Mesenteric fat pad (tissue), 1 donor: ENCODE measurements around the gene FA2H. TPM values are rescaled to one million over a fixed set of nuclear protein-coding genes. Genes with fewer than 3 reads are reported as not detected.
"Not testable (repeated sequence)": the region's sequence is repeated elsewhere in the genome, so short reads cannot be mapped to it uniquely, and the experiment has no call there.

Source experiments
- DNase-seq: peaks from one replicate; pipeline ENCODE4 v3.0.0-alpha.2; 2020; ENCODE audit warnings: low spot score
- long read RNA-seq: library from polyadenylated mRNA; unstranded; transcript quantifications from one replicate; pipeline ENCODE4 v2.0.0, GENCODE V29; 2020
- total RNA-seq: library from RNA; stranded (reverse); fragmentation: NEBNext Ultra II Directional; extraction: Animal tissue kit (Norgen Biotek cat#: 25700); gene quantifications from one replicate; pipeline ENCODE4 v1.2.1, GENCODE V29; 2021
- donor health status: DM: yes; HTN: yes; CAD: no.

Gene FA2H, protein sequence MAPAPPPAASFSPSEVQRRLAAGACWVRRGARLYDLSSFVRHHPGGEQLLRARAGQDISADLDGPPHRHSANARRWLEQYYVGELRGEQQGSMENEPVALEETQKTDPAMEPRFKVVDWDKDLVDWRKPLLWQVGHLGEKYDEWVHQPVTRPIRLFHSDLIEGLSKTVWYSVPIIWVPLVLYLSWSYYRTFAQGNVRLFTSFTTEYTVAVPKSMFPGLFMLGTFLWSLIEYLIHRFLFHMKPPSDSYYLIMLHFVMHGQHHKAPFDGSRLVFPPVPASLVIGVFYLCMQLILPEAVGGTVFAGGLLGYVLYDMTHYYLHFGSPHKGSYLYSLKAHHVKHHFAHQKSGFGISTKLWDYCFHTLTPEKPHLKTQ
- total RNA-seq = not detected
- long read RNA-seq = 0 reads

DNA sequence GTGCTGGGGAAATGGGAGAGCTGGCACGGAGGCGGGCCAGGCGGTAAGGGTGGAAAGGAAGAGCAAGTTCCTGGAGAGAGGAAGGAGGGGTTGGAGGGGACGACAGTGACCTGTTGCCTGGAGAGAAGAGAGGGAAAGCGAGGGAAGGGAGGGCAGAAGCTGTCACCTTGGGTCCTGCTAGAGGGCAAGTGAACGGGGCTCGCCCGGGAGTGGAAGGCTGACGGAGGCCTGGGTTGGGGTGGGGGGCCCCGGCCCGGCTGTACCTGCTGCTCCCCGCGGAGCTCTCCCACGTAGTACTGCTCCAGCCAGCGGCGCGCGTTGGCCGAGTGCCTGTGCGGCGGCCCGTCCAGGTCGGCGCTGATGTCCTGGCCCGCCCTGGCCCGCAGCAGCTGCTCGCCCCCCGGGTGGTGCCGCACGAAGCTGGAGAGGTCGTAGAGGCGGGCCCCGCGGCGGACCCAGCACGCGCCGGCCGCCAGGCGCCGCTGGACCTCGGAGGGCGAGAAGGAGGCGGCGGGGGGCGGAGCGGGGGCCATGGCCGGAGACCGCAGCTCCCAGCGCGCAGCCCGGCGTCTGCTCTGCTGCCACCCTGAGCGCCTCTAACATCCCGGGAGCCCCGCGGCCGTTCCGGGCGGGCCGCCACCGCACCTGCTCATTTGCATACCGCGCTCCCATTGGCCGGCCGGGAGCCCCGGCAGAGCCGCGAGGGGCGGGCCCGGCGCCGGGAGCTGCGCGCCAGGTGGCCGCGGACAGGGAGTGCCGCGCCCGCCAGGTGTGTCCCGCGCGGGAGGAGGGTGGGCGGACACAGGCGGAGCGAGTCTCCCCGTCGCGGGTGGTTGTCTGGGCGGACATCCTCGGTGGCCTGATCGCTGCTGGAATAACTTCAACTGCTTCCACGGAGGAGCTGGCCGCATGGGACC lies at the start of gene FA2H:
TSS of gene FA2H (minus strand) at position 598 of the 917 bp plus-strand sequence. CDS start at position 533, 65 bp downstream.
- no peak for DNase-seq

DNA sequence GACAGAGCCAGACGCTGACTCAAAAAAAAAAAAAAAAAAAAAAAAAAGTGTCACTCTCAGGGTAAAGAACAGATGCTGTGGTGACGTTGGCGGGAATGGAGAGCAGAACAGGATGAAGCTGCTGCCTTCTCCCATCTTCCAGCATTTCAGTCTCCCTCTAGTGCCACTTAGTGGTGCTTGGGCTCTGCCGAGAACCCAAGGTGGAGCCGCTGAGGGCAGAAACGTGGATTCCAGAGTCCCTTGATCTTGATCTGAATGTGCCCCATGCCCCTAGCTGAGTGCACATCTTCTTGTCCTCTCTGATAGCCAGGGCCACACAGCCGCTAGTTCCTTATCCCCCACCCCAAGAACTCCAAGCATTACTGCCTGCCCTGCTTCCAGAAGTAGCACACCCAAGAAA lies 43.2 kb upstream of the FA2H start:
- DNase-seq = no peak

DNA sequence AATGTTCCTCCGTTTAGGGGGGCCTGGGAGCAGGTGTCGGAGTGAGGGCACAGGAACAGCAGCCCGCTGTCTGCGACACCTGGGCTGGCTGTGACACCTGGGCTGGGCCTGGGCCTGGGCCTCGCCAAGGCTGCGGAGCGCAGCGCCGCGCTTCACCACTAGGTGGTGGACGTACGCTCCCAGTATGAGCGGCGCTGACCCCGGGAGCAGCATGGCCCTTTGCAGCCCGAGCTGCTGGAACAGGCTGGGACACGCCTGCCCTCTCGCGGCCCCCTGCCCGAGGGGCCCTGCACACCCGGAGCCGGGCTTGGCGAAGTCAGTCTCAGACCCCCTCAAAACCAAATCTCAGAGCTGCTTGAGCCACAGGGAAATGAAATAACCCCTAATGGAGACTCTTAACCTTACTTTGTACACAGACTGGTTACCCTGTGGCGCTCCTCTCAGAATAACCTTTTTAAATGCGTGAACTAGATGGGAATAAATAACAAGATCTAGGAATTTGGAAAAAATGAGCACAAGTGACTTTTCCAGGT lies 38.6 kb upstream of the FA2H start:
- peak; percentile 92 for DNase-seq

DNA sequence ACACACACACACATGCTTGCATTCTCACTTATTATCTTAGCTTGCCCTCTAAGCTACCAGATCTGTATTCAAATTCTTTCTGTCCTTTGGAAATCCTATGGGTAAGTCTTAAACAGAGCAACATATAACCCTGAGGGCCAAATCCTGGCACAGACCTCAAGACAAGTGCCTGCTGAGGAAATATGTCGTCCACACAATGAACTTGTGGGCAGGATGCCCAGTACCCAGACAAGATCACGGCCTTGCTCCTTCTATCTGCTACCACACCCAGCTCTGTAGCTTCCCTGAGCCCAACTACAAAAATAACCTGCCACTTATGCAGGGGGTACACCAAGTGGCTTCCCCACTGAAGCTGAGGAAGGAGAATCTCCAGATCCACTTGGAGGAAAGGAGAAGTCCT lies 37.3 kb upstream of the FA2H start:
- no peak for DNase-seq

DNA sequence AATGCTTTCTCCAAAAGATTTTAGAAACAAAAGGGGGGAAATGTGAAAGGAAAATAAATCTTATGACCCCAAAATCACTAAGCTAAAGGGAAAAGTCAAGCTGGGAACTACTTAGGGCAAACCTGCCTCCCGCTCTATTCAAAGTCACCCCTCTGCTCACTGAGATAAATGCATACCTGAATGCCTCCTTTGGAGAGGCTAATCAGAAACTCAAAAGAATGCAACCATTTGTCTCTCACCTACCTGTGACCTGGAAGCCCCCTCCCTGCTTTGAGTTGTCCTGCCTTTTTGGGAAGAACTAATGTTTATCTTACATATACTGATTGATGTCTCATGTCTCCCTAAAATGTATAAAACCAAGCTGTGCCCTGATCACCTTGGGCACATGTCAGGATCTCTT lies 36.6 kb upstream of the FA2H start:
- not testable (repeated sequence) for DNase-seq

DNA sequence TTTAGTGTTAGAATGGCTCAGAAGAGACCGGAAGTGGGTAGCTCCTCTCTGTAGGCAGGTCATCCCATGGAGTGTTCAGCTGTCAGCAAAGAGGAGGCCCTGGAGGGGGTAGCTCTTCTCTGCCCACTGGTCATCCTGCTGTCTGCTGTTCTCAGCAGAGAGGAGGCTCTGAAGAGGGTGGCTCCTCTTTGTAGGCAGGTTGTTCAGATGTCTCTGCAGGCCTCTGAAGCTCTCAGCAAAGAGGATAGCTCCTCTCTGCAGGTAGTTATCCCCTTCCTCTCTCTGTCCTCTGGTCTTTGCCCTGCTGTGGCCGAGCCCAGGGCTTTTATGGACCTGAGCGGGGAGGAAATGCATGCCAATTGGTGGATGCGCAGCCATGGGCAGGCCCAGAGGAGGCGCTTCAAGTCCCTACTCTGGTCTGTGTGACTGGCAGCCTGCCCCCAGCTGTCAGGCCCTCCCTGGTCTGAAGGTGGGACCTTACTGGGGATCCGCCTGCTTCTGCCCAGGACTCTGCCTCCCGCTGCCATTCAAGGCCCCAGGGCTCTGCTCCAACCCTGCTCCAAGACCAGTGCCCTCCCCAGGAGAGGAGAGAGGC lies 32.5 kb upstream of the FA2H start:
- no peak for DNase-seq

DNA sequence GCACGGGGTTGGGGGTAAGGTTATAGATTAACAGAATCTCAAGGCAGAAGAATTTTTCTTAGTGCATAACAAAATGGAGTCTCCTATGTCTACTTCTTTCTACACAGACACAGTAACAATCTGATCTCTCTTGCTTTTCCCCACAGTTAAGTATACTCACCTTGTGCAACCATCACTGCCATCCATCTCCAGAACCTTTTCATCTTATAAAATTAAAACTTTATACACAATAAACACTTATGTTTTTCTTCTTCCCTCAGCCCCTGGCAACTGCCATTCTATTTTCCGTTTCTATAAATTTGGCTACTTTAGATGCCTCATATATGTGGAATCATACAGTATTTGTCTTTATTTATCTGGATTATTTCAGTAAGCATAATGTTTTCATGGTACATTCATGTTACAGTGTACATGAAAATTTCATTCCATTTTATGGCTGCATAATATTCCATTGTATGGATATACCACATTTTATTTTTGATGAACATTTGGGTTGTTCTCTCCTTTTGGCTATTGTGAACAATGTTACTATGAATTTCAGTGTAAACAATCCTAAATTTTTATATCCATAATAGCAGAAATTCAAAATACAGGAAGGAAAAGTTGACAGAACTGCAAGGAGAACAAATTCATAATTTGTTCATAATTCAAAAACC lies 25.7 kb upstream of the FA2H start:
- no peak for DNase-seq

DNA sequence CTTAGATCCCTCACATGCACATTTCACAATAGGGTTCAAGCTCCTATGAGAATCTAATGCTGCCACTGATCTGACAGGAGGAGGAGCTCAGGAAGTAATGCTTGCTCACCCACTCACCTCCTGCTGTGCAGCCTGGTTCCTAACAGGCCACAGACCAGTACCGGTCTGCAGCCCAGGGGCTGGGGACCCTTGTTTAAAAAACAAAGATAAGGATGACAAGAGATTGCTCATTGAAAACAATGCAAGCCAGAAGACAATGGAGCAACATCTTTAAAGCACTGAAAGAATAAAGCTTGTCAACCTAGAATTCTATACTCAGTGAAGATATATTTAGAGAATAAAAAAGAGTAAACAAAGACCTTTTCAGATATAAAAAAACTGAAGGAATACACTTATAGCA lies 22.8 kb upstream of the FA2H start:
- no peak for DNase-seq

DNA sequence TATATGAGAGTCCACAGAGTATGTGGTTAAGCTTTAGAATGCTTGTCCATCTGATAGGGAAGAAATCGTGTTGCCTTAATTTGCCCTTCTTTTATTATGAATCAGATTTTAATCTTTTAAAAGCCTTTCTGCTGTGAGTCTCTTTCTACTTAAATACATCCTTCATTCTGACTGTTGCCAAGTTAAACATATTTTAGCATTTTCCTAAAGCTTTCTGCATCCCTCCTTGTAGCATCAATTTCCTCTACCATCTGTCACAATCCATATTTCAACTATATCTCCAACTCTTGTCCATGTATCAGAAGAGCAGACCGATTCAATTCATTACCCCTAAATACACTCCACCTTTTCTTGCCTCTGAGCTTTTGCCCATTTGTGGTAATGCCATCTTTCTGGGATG lies 20.5 kb upstream of the FA2H start:
- no peak for DNase-seq

DNA sequence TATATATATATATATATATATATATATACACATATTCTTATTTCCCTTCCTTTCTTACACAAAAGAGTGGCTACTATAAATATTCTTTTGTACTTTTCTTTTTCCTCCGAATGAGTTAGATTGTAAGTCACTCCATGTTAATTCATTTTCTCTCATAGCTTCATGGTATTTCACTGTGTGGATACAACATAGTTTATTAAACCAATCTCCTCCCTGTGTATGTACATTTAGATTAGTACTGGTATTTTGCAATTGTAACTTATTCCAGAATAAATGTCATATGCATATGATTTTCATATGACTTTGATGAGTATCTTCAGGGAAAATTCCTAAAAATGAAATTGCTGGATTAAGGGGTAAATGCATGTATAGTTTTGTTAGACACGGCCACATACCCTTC lies 20.0 kb upstream of the FA2H start:
- no peak for DNase-seq

DNA sequence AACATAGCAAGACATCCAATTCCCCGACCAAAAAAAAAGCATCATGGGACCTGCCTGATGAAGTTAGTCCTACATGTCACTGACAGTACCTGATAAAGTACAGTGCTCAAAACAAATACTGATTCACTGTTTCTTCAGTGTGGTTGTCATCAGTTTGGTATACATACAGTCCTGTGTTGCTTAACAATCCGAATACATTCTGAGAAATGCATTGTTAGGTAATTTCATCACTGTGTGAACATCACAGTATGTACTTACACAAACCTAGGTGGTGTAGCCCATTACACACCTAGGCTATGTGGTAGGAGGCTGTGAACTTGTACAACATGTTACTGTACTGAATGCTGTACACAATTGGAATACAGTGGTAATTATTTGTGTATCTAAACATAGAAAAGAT lies 19.0 kb upstream of the FA2H start:
- DNase-seq = no peak

DNA sequence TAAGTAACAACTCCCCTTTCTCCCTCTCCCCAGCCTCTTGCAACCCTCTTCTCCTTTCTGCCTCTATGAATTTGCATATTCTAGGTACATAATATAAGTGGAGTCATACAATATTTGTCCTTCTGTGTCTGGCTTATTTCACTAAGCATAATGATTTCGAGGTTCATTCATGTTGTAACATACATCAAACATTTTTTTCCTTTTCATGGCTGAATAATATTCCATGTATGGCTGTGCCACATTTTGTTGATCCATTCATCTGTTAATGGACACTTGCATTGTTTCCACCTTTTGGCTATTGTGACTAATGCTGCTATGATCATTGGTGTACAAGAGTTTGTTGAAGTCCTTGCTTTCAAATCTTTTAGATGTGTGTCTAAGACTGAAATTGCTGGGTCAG lies 17.6 kb upstream of the FA2H start:
- DNase-seq = no peak

DNA sequence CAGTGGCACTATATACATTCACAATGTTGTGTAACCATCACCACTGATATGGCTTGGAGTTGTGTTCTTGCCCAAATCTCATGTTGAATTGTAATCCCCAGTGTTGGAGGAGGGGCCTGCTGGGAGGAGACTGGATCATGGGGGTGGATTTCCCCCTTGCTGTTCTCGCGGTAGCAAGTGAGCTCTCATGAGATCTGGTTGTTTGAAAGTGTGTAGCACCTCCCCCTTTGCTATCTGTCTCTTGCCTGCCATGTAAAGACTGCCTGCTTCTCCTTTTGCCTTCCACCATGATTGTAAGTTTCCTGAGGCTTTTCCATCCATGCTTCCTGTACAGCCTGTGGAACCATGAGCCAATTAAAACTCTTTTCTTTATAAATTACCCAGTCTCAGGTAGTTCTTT lies 17.1 kb upstream of the FA2H start:
- not testable (repeated sequence) for DNase-seq

DNA sequence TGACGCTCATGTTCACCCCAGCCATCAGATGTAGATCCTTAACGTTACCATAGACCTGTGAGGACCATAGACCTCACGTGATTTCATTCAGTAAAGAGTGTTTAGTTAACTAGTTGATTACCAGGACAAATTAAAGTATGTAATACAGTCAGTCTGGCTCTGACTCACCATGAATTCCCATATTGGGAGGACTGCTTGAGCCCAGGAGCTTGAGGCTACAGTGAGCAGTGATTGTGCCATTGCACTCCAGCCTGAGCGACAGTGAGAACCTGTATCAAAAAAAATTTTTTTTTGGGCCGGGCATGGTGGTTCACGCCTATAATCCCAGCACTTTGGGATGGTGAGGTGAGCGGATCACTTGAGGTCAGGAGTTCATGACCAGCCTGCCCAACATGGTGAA lies 13.5 kb upstream of the FA2H start:
- no peak for DNase-seq

DNA sequence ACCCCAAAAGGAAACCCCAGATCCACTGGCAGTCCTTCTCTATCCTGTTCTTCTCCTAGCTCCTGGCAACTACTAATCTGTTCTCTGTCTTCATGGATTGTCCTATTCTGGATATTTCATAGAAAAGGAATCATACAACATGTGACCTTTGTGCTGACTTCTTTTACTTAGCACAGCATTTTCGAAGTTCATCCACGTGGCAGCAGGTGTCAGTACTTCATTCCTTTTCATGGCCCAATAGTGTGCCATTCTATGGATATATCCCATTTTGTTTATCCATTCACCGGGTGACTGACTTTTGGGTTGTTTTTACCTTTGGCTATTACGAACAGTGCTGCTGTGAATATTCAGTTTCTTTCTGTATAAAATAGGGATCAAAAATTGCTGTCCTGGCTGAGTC lies 10.4 kb upstream of the FA2H start:
- no peak for DNase-seq

DNA sequence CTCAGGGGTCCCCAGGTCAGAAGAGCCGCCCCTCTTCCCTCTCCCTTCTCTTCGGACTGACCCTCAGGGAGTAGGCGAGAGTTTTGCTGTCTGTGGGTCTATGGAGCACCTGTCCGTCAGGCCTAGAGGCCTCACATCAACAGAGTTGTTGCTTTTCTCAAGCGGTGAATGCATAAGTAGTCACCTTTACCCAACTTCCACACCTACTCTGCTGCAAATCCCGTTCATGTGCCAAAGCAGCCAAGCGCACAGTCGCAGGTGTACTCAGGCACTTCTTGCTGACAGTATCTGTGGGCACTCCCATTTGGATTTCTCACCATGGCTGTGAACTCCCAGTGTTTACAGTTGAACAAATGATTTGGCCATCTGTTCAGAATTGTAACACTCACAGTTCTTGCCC lies 4.0 kb upstream of the FA2H start:
- DNase-seq = no peak

DNA sequence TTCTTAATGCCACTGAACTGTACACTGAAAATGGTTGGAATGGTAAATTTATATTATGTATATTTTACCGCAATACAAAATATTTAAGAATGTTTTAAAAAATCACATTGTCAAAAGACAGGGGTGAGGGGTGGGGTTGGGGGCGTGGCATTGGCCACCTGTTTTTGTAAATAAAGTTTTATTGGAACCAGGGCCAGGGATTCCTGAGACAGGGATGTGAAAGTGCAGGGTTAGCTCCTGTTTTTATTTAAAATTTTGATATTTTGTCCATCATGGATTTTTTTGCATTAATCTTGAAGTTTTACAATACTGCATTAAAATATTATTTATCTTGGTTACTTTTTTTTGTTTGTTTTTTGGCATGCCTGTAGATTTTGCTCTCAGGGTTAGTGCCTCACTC lies 2.3 kb upstream of the FA2H start:
- no peak for DNase-seq

DNA sequence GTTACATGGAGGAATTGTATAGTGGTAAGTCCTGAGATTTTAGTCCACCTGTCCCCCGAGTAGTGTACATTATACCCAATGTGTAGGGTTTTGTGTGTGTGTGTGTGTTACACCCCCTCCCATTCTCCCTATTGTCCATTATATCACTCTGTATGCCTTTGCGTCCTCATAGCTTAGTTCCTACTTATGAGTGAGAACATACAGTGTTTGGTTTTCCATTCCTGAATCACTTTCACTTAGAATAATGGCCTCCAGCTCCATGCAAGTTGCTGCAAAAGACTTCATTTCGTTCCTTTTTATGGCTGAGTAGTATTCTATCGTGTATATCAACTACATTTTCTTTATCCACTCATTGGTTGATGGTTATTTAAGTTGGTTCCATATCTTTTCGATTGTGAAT lies 635 bp upstream of the FA2H start:
- DNase-seq = no peak

DNA sequence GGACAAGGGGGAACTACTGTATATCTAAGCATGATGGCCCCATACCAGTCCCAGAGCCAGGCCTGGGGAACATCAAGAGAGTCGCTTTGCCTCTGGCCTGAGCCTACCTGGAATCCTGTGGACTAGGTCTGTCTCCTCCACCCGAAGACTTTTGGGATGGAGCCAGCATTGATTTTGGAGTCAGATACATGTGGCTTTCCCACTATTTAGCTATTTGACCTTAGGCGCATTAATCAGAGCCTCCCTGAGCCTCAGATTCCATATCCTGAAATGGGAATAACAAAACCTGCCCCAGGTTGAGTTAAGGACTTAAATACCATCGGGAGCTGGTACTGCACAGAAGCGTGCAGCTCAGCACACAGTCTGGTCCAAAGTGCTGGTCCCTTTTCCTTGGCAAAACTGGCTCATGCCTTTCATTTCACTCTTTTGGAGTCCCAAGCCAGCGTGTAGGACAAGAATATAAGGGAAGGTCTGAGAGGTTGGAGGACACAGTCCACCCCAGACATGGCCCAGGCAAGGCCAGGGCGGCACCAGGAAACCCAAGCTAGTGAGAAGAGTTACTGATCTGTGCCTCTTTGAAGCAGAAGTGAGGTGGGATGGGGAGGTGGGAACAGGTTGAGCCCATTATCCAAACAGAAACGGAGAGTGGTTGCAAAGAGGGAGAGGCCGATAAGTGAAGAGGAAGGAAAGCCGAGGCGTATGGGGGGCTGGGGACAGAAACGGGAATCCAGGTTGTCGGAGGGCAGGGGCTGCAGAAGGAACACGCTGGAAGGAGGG lies 986 bp downstream of the FA2H start:
- peak; percentile 20 for DNase-seq

DNA sequence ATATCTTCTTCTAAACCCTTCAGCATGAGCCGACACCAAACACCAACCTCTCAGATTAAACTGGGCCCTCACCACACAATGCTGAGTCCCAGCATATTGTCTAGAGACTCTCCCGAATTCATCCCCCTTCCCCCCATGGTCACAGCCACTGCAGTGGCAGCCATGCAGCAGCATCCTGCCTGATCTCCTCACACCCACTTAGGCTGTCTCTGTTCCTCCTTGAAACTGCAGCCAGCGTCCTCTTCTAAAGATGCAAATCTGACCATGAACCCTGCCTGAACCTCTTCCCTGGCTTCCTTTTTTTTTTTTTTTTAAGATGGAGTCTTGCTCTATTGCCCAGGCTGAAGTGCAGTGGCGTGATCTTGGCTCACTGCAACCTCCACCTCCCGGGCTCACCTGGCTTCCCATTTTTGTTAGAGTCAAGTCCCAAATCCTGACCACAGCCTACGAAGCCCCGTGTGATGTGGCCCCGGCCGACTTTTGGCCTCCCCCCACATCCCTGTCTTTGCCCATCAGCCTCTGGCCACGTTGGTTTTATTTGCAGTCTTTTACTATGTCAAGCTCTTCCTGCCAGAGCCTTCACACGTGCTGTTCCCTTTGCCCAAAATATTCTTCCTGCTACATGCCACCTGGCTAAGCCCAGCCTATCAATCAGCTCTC lies 2.8 kb downstream of the FA2H start:
- peak; percentile 72 for DNase-seq
